Keratinocyte (primary cell): Measurements from ENCODE around the gene FAIM2. TPM values are rescaled to one million over a fixed set of nuclear protein-coding genes. Genes with fewer than 3 reads are reported as not detected.

ENCODE experiments used
- DNase-seq: peaks from one replicate; pipeline ENCODE4 v3.0.0-alpha.2; 2011; ENCODE audit warnings: low read depth, missing footprints, low spot score
- FAIRE-seq: peaks from 2 replicates; lab custom pipeline; 2011; peaks lifted over from hg19 to GRCh38; lab: Jason Lieb, UNC
- H2AFZ ChIP-seq: 2 replicates; pipeline ENCODE4 v1.6.0; 2012; ENCODE audit warnings: low read length, control low read depth, inconsistent platforms; ENCODE audit not compliant: control insufficient read depth
- H3K27ac ChIP-seq: 2 replicates; pipeline ENCODE4 v1.5.1; 2011; ENCODE audit warnings: low read length; ENCODE audit not compliant: control insufficient read depth, insufficient read depth
- H3K27me3 ChIP-seq: 3 replicates; pipeline ENCODE4 v1.6.0; 2011; ENCODE audit warnings: low read length; ENCODE audit not compliant: control insufficient read depth, insufficient read depth; ENCODE audit errors: extremely low read depth
- H3K36me3 ChIP-seq, 2 experiments: 2 replicates in 1 of 2; 3 replicates in 1 of 2; pipeline ENCODE4 v1.5.1; 2011; ENCODE audit warnings: low read length in 2 of 2, mild to moderate bottlenecking in 1 of 2; ENCODE audit not compliant: control insufficient read depth in 2 of 2, insufficient read depth in 2 of 2; ENCODE audit errors: extremely low read depth in 1 of 2
- H3K4me1 ChIP-seq: 3 replicates; pipeline ENCODE4 v1.5.1; 2011; ENCODE audit warnings: low read length; ENCODE audit not compliant: control insufficient read depth, insufficient read depth; ENCODE audit errors: extremely low read depth
- H3K4me2 ChIP-seq: 3 replicates; pipeline ENCODE4 v1.6.0; 2011; ENCODE audit warnings: low read depth, low read length; ENCODE audit not compliant: control insufficient read depth, insufficient read depth; ENCODE audit errors: extremely low read depth
- H3K4me3 ChIP-seq, 3 experiments: fragments of 200-600 bp in 1 of 3; sonication (generic) in 1 of 3; 2 replicates in 2 of 3; 3 replicates in 1 of 3; pipeline ENCODE4 v1.5.1; 2011 to 2016; ENCODE audit warnings: low read length in 3 of 3, mild to moderate bottlenecking in 3 of 3, control low read depth in 2 of 3, inconsistent platforms in 1 of 3, low read depth in 1 of 3, mixed read lengths in 1 of 3, mixed run types in 1 of 3, moderate library complexity in 1 of 3; ENCODE audit not compliant: control insufficient read depth in 2 of 3, insufficient read depth in 2 of 3; ENCODE audit errors: extremely low read depth in 1 of 3
- H3K79me2 ChIP-seq: 2 replicates; pipeline ENCODE4 v1.6.0; 2012; ENCODE audit warnings: low read length; ENCODE audit not compliant: control insufficient read depth, insufficient read depth
- H3K9ac ChIP-seq: 3 replicates; pipeline ENCODE4 v1.6.0; 2011; ENCODE audit warnings: low read length; ENCODE audit not compliant: control insufficient read depth, insufficient read depth; ENCODE audit errors: extremely low read depth
- H3K9me1 ChIP-seq: 3 replicates; pipeline ENCODE4 v1.6.0; 2011; ENCODE audit warnings: low read length; ENCODE audit not compliant: control insufficient read depth, insufficient read depth; ENCODE audit errors: extremely low read depth
- H3K9me3 ChIP-seq: 2 replicates; pipeline ENCODE4 v1.5.1; 2012; ENCODE audit warnings: low read depth, low read length; ENCODE audit not compliant: control insufficient read depth
- H4K20me1 ChIP-seq: 3 replicates; pipeline ENCODE4 v1.6.0; 2011; ENCODE audit warnings: low read length; ENCODE audit not compliant: control insufficient read depth, insufficient read depth; ENCODE audit errors: extremely low read depth
- EZH2 ChIP-seq: IDR thresholded peaks from one replicate; pipeline ENCODE4 v1.6.1; 2012; ENCODE audit warnings: inconsistent platforms, mild to moderate bottlenecking, low read length, moderate library complexity
- dilution Hi-C: fragments of 300-500 bp; cut with MboI; formaldehyde crosslinking; loops from one replicate; pipeline ENCODE4 v1.7.0; 2020; ENCODE audit warnings: low sequenced_read_pairs; ENCODE audit not compliant: extremely low pct_ligation_motif_present
- polyA plus RNA-seq, 5 experiments: library from polyadenylated mRNA; depleted of rRNA in 3 of 5; stranded (reverse) in 3 of 5; stranded (forward) in 1 of 5; unstranded in 1 of 5; fragments of >200 nt; gene quantifications; 1 replicate in 1 of 5; 2 replicates in 3 of 5; 3 replicates in 1 of 5; pipeline versions ENCODE4 v1.2.1 to v1.2.3, GENCODE V29; 2011 to 2012; ENCODE audit warnings: missing spikeins in 2 of 5, low read depth in 1 of 5, low replicate concordance in 1 of 5
- TF ChIP-seq, protein P1 (sequence below), 3 experiments: IDR thresholded peaks in 1 of 3; conservative IDR thresholded peaks in 1 of 3; optimal IDR thresholded peaks in 1 of 3; 2 replicates in 2 of 3; 3 replicates in 1 of 3; pipeline versions ENCODE3 to v1.5.1; 2011; ENCODE audit warnings: low read length in 3 of 3, mild to moderate bottlenecking in 3 of 3, moderate library complexity in 2 of 3, control low read depth in 1 of 3, inconsistent platforms in 1 of 3; ENCODE audit not compliant: insufficient read depth in 2 of 3; ENCODE audit errors: extremely low read depth in 1 of 3

FAIM2 gene
- polyA plus RNA-seq, 1 donor (not counting 4 experiments of a cell fraction or from before 2014, with no cell fraction given): not detected

DNA sequence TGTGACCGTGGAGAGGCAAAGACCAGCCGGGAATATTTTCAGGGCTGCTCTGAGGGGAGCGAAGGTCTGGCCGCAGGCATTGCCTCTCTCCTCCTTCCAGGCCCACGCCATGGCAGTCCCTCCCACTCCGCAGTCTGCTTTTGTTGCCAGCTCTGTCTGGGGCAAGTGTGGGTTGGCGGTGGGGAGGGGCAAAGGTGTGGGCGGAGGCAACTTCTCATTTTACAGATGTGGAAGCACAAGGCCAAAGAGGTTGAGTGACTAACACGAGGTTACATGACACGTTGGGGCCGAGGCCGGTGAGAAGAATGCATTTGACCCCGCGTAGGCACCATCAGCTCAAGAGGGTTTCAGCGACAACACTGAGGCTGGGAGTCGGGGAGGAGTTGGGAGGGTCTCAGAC is 6.1 kb upstream of the FAIM2 start:
- H3K9me3 ChIP-seq: no peaks in the 10 kb centered on the region
- H3K4me3 ChIP-seq: no peak overlapping the region
- H2AFZ ChIP-seq: no peak overlapping the region
- DNase-seq: no peak
- H3K27me3 ChIP-seq: peaks cover 9% of the 10 kb centered on the region
- H4K20me1 ChIP-seq: no peaks in the 10 kb centered on the region
- H3K4me2 ChIP-seq: no peak overlapping the region
- H3K4me1 ChIP-seq: peaks cover 7% of the 10 kb centered on the region
- no peak for FAIRE-seq
- dilution Hi-C loops: no loop called here
- no peak overlapping the region for H3K27ac ChIP-seq
- TF ChIP-seq EZH2: no peak
- TF ChIP-seq, protein P1, sequence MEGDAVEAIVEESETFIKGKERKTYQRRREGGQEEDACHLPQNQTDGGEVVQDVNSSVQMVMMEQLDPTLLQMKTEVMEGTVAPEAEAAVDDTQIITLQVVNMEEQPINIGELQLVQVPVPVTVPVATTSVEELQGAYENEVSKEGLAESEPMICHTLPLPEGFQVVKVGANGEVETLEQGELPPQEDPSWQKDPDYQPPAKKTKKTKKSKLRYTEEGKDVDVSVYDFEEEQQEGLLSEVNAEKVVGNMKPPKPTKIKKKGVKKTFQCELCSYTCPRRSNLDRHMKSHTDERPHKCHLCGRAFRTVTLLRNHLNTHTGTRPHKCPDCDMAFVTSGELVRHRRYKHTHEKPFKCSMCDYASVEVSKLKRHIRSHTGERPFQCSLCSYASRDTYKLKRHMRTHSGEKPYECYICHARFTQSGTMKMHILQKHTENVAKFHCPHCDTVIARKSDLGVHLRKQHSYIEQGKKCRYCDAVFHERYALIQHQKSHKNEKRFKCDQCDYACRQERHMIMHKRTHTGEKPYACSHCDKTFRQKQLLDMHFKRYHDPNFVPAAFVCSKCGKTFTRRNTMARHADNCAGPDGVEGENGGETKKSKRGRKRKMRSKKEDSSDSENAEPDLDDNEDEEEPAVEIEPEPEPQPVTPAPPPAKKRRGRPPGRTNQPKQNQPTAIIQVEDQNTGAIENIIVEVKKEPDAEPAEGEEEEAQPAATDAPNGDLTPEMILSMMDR (optimal IDR thresholded peaks at IDR 0.05 in 1 of 3, IDR thresholded peaks at IDR 0.05 in 1 of 3, conservative IDR thresholded peaks at IDR 0.05 in 1 of 3; ENCODE audit: extremely low read depth in 1 of 3, insufficient read depth in 2 of 3, low read length in 3 of 3): no peak
- H3K79me2 ChIP-seq: no peaks in the 10 kb centered on the region
- H3K9me1 ChIP-seq: no peaks in the 10 kb centered on the region
- no peaks in the 10 kb centered on the region for H3K36me3 ChIP-seq
- H3K9ac ChIP-seq: no peak overlapping the region

GRCh38 chr12:49909356-49909755 is 5.7 kb upstream of the FAIM2 start:
- FAIRE-seq: no peak

More at GRCh38 chr12:49909356-49909755, 5.7 kb upstream of the FAIM2 start:
- H3K9me1 ChIP-seq: no peaks in the 10 kb centered on the region
- dilution Hi-C loops: no loop called here
- H3K4me3 ChIP-seq: no peak overlapping the region
- H3K4me2 ChIP-seq: no peak overlapping the region
- no peak overlapping the region for H3K9ac ChIP-seq
- no peak overlapping the region for H3K27ac ChIP-seq
- TF ChIP-seq EZH2: no peak
- TF ChIP-seq, protein P1 (optimal IDR thresholded peaks at IDR 0.05 in 1 of 3, IDR thresholded peaks at IDR 0.05 in 1 of 3, conservative IDR thresholded peaks at IDR 0.05 in 1 of 3; ENCODE audit: extremely low read depth in 1 of 3, insufficient read depth in 2 of 3, low read length in 3 of 3): no peak
- H4K20me1 ChIP-seq: no peaks in the 10 kb centered on the region
- DNase-seq: no peak
- peaks cover 7% of the 10 kb centered on the region for H3K4me1 ChIP-seq
- no peaks in the 10 kb centered on the region for H3K9me3 ChIP-seq
- H2AFZ ChIP-seq: no peak overlapping the region
- no peaks in the 10 kb centered on the region for H3K36me3 ChIP-seq
- H3K79me2 ChIP-seq: no peaks in the 10 kb centered on the region
- H3K27me3 ChIP-seq: peaks cover 11% of the 10 kb centered on the region
